ENCODE results near the gene DAND5.
A peak's percentile ranks its signal among the peaks of the same experiment; 100 is the strongest.

The DAND5 gene

GRCh38 chr19:12987190-12987589, 17.8 kb downstream of the DAND5 start:
- intact Hi-C loops (cut with DNase I) = no loop called here

GRCh38 chr19:12987781-12988180, 18.4 kb downstream of the DAND5 start:
- intact Hi-C loops (cut with DNase I) = no loop called here
- DNase-seq = no peak

More at GRCh38 chr19:12987190-12987589, 17.8 kb downstream of the DAND5 start:
- DNase-seq = no peak

- intact Hi-C loops (cut with DNase I) = no loop called here
- no peak for DNase-seq
These were observed 21.1 kb downstream of the DAND5 start for GRCh38 chr19:12990431-12990830.

- DNase-seq = no peak
- intact Hi-C loops (cut with DNase I) = no loop called here
These were observed 21.5 kb downstream of the DAND5 start for GRCh38 chr19:12990853-12991252.

- intact Hi-C loops (cut with DNase I) = no loop called here
- DNase-seq = no peak
These were observed 21.9 kb downstream of the DAND5 start for GRCh38 chr19:12991296-12991695.

GRCh38 chr19:12992729-12993128, 23.4 kb downstream of the DAND5 start:
- intact Hi-C loops (cut with DNase I) = no loop called here
- no peak for DNase-seq

GRCh38 chr19:12993562-12993961, 24.2 kb downstream of the DAND5 start:
- DNase-seq = no peak
- intact Hi-C loops (cut with DNase I) = no loop called here

GRCh38 chr19:12994701-12995595, 25.6 kb downstream of the DAND5 start, which contains the start of gene NFIX:
Gene NFIX (plus strand): TSS chr19:12995475. CDS start chr19:12995838, 363 bp downstream.
- peak in 4 of 10 donors; percentile 38 to 94 (median 56) for DNase-seq

GRCh38 chr19:12995596-12996405, 26.4 kb downstream of the DAND5 start:
- intact Hi-C loops (cut with DNase I) = no loop called here
- peak in 2 of 10 donors; percentile 45 to 55 for DNase-seq

More at GRCh38 chr19:12994701-12995595, 25.6 kb downstream of the DAND5 start, which contains the start of gene NFIX:
- intact Hi-C loops (cut with DNase I) = no loop called here

GRCh38 chr19:12996406-12997094, 27.2 kb downstream of the DAND5 start:
- intact Hi-C loops (cut with DNase I) = no loop called here
- peak in 3 of 10 donors; percentile 33 to 69 (median 41) for DNase-seq

- intact Hi-C loops (cut with DNase I) = no loop called here
- DNase-seq = peak in 1 of 10 donors; percentile 19
These were observed 28.0 kb downstream of the DAND5 start for GRCh38 chr19:12997179-12997966.

- DNase-seq = no peak
- intact Hi-C loops (cut with DNase I) = no loop called here
These were observed 28.9 kb downstream of the DAND5 start for GRCh38 chr19:12997967-12998940.

- DNase-seq = peak in 1 of 10 donors; percentile 28
- intact Hi-C loops (cut with DNase I) = no loop called here
These were observed 31.8 kb downstream of the DAND5 start for GRCh38 chr19:13001166-13001501.

- peak in 9 of 10 donors; percentile 66 to 97 (median 77) for DNase-seq
- intact Hi-C loops (cut with DNase I) = loop anchor here (2.0 kb wide), 2 partner anchors 21 to 29 kb away; no protein-coding TSS in a partner anchor
These were observed 32.3 kb downstream of the DAND5 start for GRCh38 chr19:13001502-13002165.

- peak; percentile 84 to 99 (median 91) for DNase-seq
- intact Hi-C loops (cut with DNase I) = loop anchor here (2.0 kb wide), 2 partner anchors 20 to 28 kb away; no protein-coding TSS in a partner anchor
These were observed 33.0 kb downstream of the DAND5 start for GRCh38 chr19:13002166-13002898.

- peak in 1 of 10 donors; percentile 29 for DNase-seq
- intact Hi-C loops (cut with DNase I) = loop anchor here (2.0 kb wide), 2 partner anchors 20 to 28 kb away; no protein-coding TSS in a partner anchor
These were observed 33.7 kb downstream of the DAND5 start for GRCh38 chr19:13003081-13003480.

GRCh38 chr19:13004273-13004672, 34.9 kb downstream of the DAND5 start:
- no peak for DNase-seq
- intact Hi-C loops (cut with DNase I) = no loop called here

Measured in posterior cingulate gyrus (tissue), 11 donors.